GM15510 (cell line): Measurements from ENCODE around the gene COL11A2.

Experiments used
- POLR2A ChIP-seq: IDR thresholded peaks from 3 replicates; pipeline ENCODE4 v1.6.1; 2011; ENCODE audit warnings: borderline replicate concordance; ENCODE audit not compliant: insufficient read length; ENCODE audit errors: extremely low read depth

The COL11A2 gene

DNA sequence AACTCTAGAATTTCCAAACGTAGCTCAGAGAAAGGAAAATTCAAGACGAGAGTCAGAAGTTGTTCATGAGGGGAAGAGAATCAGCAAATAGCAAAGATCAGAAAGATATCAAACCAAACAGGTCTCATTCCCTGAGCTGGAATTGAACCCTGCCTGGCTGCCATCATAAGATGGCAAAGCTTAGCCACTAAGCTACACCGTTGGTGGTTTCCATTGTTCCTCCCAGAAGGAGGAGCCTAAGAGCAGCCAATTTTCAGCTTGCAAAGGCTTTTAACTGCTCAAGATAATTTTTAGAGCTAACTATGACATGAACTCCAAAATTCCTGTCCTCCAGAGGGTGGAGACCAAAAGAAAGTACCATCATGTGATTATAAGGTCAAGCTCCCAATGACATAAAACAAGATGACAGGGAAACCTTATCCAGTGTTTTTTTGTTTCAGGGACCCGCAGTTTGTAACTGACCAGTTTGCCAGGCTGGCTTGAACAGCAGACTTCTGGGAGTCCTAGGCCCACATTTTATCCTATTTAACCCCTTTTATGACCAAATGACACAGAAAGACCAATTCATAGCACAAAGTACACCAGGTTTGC is 55.9 kb downstream of the COL11A2 start:
- TF ChIP-seq POLR2A = no peak

GRCh38 chr6:33132081-33132524 is 60.2 kb downstream of the COL11A2 start:
- TF ChIP-seq POLR2A = no peak

- no peak for TF ChIP-seq POLR2A
Observed at GRCh38 chr6:33128318-33128717, 63.9 kb downstream of the COL11A2 start.

- TF ChIP-seq POLR2A = no peak
Observed at GRCh38 chr6:33126101-33126714, 66.1 kb downstream of the COL11A2 start.

DNA sequence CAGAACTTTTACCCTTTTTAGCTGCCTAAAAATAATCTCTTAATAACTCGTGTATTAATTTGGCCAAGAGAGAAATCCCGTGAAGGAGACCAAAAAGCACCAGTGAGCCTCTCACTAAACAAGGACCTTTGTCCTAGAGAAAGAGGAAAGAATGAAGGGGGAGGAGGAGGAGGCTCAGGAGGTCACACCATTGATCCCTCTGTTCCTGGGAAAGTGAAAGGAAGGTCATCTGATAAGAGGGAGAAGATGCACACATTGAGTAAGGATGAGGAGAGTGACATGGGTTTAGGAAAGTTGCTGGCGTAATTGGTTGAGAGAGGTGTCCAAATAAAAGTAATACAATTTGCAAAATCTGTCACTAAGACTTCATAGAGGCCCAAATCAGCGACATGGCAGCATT is 67.3 kb downstream of the COL11A2 start:
- TF ChIP-seq POLR2A = no peak

GRCh38 chr6:33124525-33124901 is 67.8 kb downstream of the COL11A2 start:
- TF ChIP-seq POLR2A = no peak

DNA sequence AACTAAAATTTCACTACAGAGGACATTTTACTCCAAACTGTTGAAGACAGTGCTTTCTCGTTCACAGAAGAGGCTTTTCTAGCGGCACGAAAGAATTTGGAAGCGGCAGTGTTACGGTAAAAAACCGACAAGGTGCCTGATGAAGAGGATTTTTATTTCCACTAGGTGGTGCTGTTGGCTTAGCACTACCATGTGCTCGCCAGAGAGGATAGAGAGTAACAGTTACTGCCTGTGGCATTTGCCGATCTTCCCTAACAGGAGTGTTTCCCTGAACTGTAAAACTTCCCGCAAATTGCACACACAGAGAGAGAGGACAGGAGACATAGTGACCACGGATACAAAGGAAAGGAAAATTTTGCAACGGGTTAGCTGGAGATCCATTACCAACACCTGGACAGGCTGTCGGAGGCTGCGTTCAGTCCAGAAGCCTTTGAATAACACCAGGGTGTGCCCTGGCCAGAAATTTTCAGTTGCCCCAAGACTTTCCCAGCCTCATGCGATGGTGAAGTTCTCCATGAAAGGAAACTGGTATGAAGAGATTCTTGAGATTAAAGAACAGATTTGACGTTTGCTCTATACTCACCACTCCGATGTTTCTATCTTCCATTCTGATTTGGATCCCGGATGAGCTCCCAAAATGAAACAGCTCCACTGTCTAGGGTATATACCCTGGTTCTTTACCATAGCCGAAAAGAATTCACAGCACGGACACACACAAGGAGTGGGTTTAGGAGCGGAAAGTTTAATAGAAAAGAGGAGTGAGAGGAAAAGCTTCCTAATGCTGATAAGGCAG is 68.3 kb downstream of the COL11A2 start:
- no peak for TF ChIP-seq POLR2A

DNA sequence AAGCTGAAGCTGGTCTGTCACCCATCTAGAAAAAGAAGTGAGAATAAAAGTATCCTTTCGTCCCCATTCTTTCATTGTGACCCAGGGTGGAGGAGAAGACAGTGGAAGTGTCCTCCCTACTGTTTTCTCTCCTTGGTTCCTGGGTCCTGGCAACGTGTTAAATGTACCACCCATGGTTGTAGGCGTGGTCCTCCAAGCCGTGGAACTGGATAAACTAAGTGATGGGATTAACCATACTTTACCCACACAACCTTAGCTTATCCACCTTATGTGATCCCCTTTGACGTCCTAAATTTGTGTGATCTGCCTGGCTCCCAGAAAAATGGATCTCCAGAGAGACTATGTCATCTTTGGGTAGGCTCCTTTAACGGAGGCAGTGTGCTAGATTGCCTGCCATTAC is 69.1 kb downstream of the COL11A2 start:
- TF ChIP-seq POLR2A = no peak

GRCh38 chr6:33120001-33120400 is 72.3 kb downstream of the COL11A2 start:
- TF ChIP-seq POLR2A = no peak

- no peak for TF ChIP-seq POLR2A
Observed at GRCh38 chr6:33118525-33119123, 73.6 kb downstream of the COL11A2 start.

GRCh38 chr6:33117811-33118277 is 74.4 kb downstream of the COL11A2 start:
- TF ChIP-seq POLR2A = no peak

GRCh38 chr6:33116841-33117711 is 75.2 kb downstream of the COL11A2 start:
- TF ChIP-seq POLR2A = no peak

DNA sequence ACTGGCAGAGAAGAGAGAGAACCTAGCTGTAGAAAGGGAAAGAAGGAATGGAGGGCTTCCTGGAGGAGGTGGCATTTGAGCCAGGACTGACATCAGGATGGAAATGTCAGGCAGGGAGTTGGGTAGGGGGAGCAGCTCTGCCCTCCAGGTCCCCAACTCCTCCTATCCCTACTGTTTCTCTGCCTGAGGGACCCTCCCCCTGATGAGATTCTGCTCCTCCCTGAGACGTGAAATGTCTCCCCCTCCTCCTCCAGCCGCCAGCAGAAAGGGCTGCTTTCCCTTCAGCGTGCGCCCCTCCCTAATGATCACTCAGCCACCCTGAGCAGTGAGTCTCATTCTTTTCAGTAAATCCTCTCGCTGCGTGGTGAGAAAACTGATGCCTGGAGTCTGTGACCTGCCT is 75.8 kb downstream of the COL11A2 start:
- no peak for TF ChIP-seq POLR2A

GRCh38 chr6:33114406-33114805 is 77.9 kb downstream of the COL11A2 start:
- TF ChIP-seq POLR2A = no peak
